HG02571 (cell line): ENCODE measurements around the gene SLC29A4.

Source experiments
- ATAC-seq: cut with Tn5 transposase; IDR thresholded peaks from one replicate; pipeline ENCODE4 v1.9.1; 2021; ENCODE audit warnings: mild to moderate bottlenecking, moderate library complexity; ENCODE audit not compliant: unreplicated experiment

Gene SLC29A4

GRCh38 chr7:5350600-5351385, 68.0 kb downstream of the SLC29A4 start:
- ATAC-seq: no peak

GRCh38 chr7:5351507-5352265, 68.9 kb downstream of the SLC29A4 start:
- no peak for ATAC-seq

- no peak for ATAC-seq
Observed at GRCh38 chr7:5352440-5353010, 69.8 kb downstream of the SLC29A4 start.

GRCh38 chr7:5354460-5355232, 71.9 kb downstream of the SLC29A4 start:
- ATAC-seq: no peak
